Ishikawa (cell line): ENCODE data around the gene SYTL3.

Experiments
- CEBPB ChIP-seq: IDR thresholded peaks from 2 replicates; pipeline ENCODE4 v1.6.1; 2012
- CREB1 ChIP-seq: IDR thresholded peaks from 2 replicates; pipeline ENCODE4 v1.6.1; 2012; ENCODE audit warnings: low read depth
- EGR1 ChIP-seq: IDR thresholded peaks from 2 replicates; pipeline ENCODE4 v1.6.1; 2012
- EP300 ChIP-seq: IDR thresholded peaks from 2 replicates; pipeline ENCODE4 v1.6.1; 2012; ENCODE audit warnings: borderline replicate concordance
- FOXM1 ChIP-seq: IDR thresholded peaks from 2 replicates; pipeline ENCODE4 v1.6.1; 2012; ENCODE audit warnings: low read depth, borderline replicate concordance
- MAX ChIP-seq: IDR thresholded peaks from 2 replicates; pipeline ENCODE4 v1.6.1; 2012
- NFIC ChIP-seq: IDR thresholded peaks from 2 replicates; pipeline ENCODE4 v1.6.1; 2012
- RAD21 ChIP-seq: IDR thresholded peaks from 2 replicates; pipeline ENCODE4 v1.6.1; 2012; ENCODE audit warnings: low read depth
- REST ChIP-seq: IDR thresholded peaks from 2 replicates; pipeline ENCODE4 v1.6.1; 2012; ENCODE audit warnings: low read depth, mild to moderate bottlenecking
- TAF1 ChIP-seq: IDR thresholded peaks from 2 replicates; pipeline ENCODE4 v1.6.1; 2012; ENCODE audit warnings: low read depth, mild to moderate bottlenecking
- TCF12 ChIP-seq: IDR thresholded peaks from 2 replicates; pipeline ENCODE4 v1.6.1; 2012; ENCODE audit warnings: low read depth
- TEAD4 ChIP-seq: IDR thresholded peaks from 2 replicates; pipeline ENCODE4 v1.6.1; 2012
- USF1 ChIP-seq: IDR thresholded peaks from 2 replicates; pipeline ENCODE4 v1.6.1; 2012
- YY1 ChIP-seq: IDR thresholded peaks from 2 replicates; pipeline ENCODE4 v1.6.1; 2012; ENCODE audit warnings: low read depth
- ZBTB7A ChIP-seq: IDR thresholded peaks from 2 replicates; pipeline ENCODE4 v1.6.1; 2012; ENCODE audit warnings: low read depth

SYTL3 gene

GRCh38 chr6:158784505-158784904, 134.7 kb downstream of the SYTL3 start:
- TF ChIP-seq CREB1 (no peak), TEAD4 (peak; percentile 84), ZBTB7A (no peak)

GRCh38 chr6:158785036-158785435, 135.2 kb downstream of the SYTL3 start:
- no peak for TF ChIP-seq EP300
- no peak for TF ChIP-seq NFIC
- no peak for TF ChIP-seq FOXM1
- TF ChIP-seq RAD21 = no peak
- TF ChIP-seq ZBTB7A = no peak
- no peak for TF ChIP-seq TEAD4

- no peak for TF ChIP-seq ZBTB7A
- no peak for TF ChIP-seq CEBPB
- no peak for TF ChIP-seq EGR1
- no peak for TF ChIP-seq RAD21
- TF ChIP-seq FOXM1 = no peak
- TF ChIP-seq EP300 = no peak
- no peak for TF ChIP-seq TCF12
- TF ChIP-seq TAF1 = no peak
- no peak for TF ChIP-seq USF1
- TF ChIP-seq TEAD4 = no peak
- no peak for TF ChIP-seq YY1
- TF ChIP-seq REST = no peak
- no peak for TF ChIP-seq MAX
- no peak for TF ChIP-seq NFIC
- no peak for TF ChIP-seq CREB1
Observed at GRCh38 chr6:158786645-158787304, 136.9 kb downstream of the SYTL3 start.

GRCh38 chr6:158787395-158787794, 137.5 kb downstream of the SYTL3 start:
- no peak for TF ChIP-seq USF1
- no peak for TF ChIP-seq REST
- TF ChIP-seq YY1 = no peak
- no peak for TF ChIP-seq MAX
- no peak for TF ChIP-seq CEBPB
- no peak for TF ChIP-seq TAF1
- no peak for TF ChIP-seq FOXM1
- no peak for TF ChIP-seq RAD21
- TF ChIP-seq TCF12 = no peak
- no peak for TF ChIP-seq CREB1

GRCh38 chr6:158789115-158789917, 139.5 kb downstream of the SYTL3 start:
- no peak for TF ChIP-seq YY1
- no peak for TF ChIP-seq USF1
